HEK293T (cell line): ENCODE measurements around the gene GMCL1.

Experiments
- ARNT ChIP-seq: fragments of 450-650 bp; IDR thresholded peaks from 2 replicates; pipeline ENCODE4 v1.6.1; 2017; ENCODE audit warnings: mild to moderate bottlenecking
- BHLHE40 ChIP-seq: fragments of 450-650 bp; IDR thresholded peaks from 2 replicates; pipeline ENCODE4 v1.6.1; 2016; ENCODE audit warnings: mild to moderate bottlenecking, moderate library complexity, borderline replicate concordance
- CTBP1 ChIP-seq: fragments of 450-650 bp; IDR thresholded peaks from 2 replicates; pipeline ENCODE4 v1.6.1; 2016; ENCODE audit warnings: borderline replicate concordance
- ELF4 ChIP-seq: fragments of 450-650 bp; IDR thresholded peaks from 2 replicates; pipeline ENCODE4 v1.6.1; 2017; ENCODE audit warnings: antibody characterized with exemption
- FOXA1 ChIP-seq: fragments of 450-650 bp; IDR thresholded peaks from 2 replicates; pipeline ENCODE4 v1.6.1; 2016; ENCODE audit warnings: mild to moderate bottlenecking
- FOXK2 ChIP-seq: fragments of 450-650 bp; IDR thresholded peaks from 2 replicates; pipeline ENCODE4 v1.6.1; 2016; ENCODE audit warnings: mild to moderate bottlenecking
- FOXM1 ChIP-seq: fragments of 450-650 bp; IDR thresholded peaks from 2 replicates; pipeline ENCODE4 v1.6.1; 2017; ENCODE audit warnings: mild to moderate bottlenecking, borderline replicate concordance
- HDGF ChIP-seq: fragments of 450-650 bp; IDR thresholded peaks from 2 replicates; pipeline ENCODE4 v1.6.1; 2017; ENCODE audit warnings: antibody characterized with exemption, borderline replicate concordance
- L3MBTL2 ChIP-seq: fragments of 450-650 bp; conservative IDR thresholded peaks from 2 replicates; pipeline ENCODE4 v1.6.1; 2016; ENCODE audit warnings: mild to moderate bottlenecking
- NFRKB ChIP-seq: fragments of 450-650 bp; IDR thresholded peaks from 2 replicates; pipeline ENCODE4 v1.6.1; 2016; ENCODE audit warnings: mild to moderate bottlenecking, moderate library complexity
- SP1 ChIP-seq: fragments of 450-650 bp; IDR thresholded peaks from 2 replicates; pipeline ENCODE4 v1.6.1; 2017
- SUZ12 ChIP-seq: fragments of 450-650 bp; IDR thresholded peaks from 2 replicates; pipeline ENCODE4 v1.6.1; 2016; ENCODE audit warnings: mild to moderate bottlenecking
- TARDBP ChIP-seq: fragments of 450-650 bp; IDR thresholded peaks from 2 replicates; pipeline ENCODE4 v1.6.1; 2016
- ZNF384 ChIP-seq: fragments of 450-650 bp; IDR thresholded peaks from 2 replicates; pipeline ENCODE4 v1.6.1; 2016

- no peak for TF ChIP-seq FOXM1
- TF ChIP-seq ZNF384: no peak
- TF ChIP-seq SUZ12: no peak
- peak; percentile 52 for TF ChIP-seq ELF4
- TF ChIP-seq SP1: no peak
- no peak for TF ChIP-seq FOXK2
- TF ChIP-seq BHLHE40: no peak
- TF ChIP-seq FOXA1: no peak
- TF ChIP-seq NFRKB: no peak
- TF ChIP-seq ARNT: no peak
- peak; percentile 98 for TF ChIP-seq L3MBTL2
- TF ChIP-seq CTBP1: no peak
- no peak for TF ChIP-seq TARDBP
- peak; percentile 91 for TF ChIP-seq HDGF
These were observed 84.9 kb downstream of the GMCL1 start for GRCh38 chr2:69914164-69914949.
